H54 (cell line): Measurements from ENCODE around the gene SLC25A41.
"Not testable (repeated sequence)": the region's sequence is repeated elsewhere in the genome, so short reads cannot be mapped to it uniquely, and the experiment has no call there.

Source experiments
- DNase-seq: peaks from one replicate; pipeline ENCODE4 v3.0.0; 2011; ENCODE audit warnings: low spot score, mixed read lengths; ENCODE audit not compliant: insufficient read length
- FAIRE-seq: peaks from 3 replicates; lab custom pipeline; 2011; peaks lifted over from hg19 to GRCh38; lab: Jason Lieb, UNC
- POLR2A ChIP-seq: IDR thresholded peaks from 2 replicates; pipeline ENCODE4 v1.6.1; 2011; ENCODE audit warnings: low read depth, mild to moderate bottlenecking, low read length

Gene SLC25A41

GRCh38 chr19:6452899-6453298 lies 19.3 kb upstream of the SLC25A41 start:
- no peak for TF ChIP-seq POLR2A
- FAIRE-seq = no peak
- no peak for DNase-seq

GRCh38 chr19:6452223-6452614 lies 18.7 kb upstream of the SLC25A41 start:
- DNase-seq = no peak
- no peak for TF ChIP-seq POLR2A
- no peak for FAIRE-seq

GRCh38 chr19:6451583-6452222 lies 18.1 kb upstream of the SLC25A41 start:
- no peak for TF ChIP-seq POLR2A
- DNase-seq = no peak
- no peak for FAIRE-seq

- FAIRE-seq = no peak
- DNase-seq = no peak
- no peak for TF ChIP-seq POLR2A
Measured at GRCh38 chr19:6450166-6450565, 16.6 kb upstream of the SLC25A41 start.

- FAIRE-seq (no peak), DNase-seq (no peak)
- no peak for TF ChIP-seq POLR2A
Measured at GRCh38 chr19:6448045-6448444, 14.5 kb upstream of the SLC25A41 start.

GRCh38 chr19:6446452-6446851 lies 12.9 kb upstream of the SLC25A41 start:
- no peak for TF ChIP-seq POLR2A
- DNase-seq (no peak), FAIRE-seq (no peak)

- no peak for TF ChIP-seq POLR2A
- no peak for FAIRE-seq
- DNase-seq = no peak
Measured at GRCh38 chr19:6443986-6444385, 10.4 kb upstream of the SLC25A41 start.

- no peak for FAIRE-seq
- TF ChIP-seq POLR2A = no peak
Measured at GRCh38 chr19:6442087-6442688, 8.6 kb upstream of the SLC25A41 start.

GRCh38 chr19:6440905-6441304 lies 7.3 kb upstream of the SLC25A41 start:
- no peak for TF ChIP-seq POLR2A
- DNase-seq (no peak), FAIRE-seq (no peak)

More at GRCh38 chr19:6442087-6442688, 8.6 kb upstream of the SLC25A41 start:
- DNase-seq = no peak

GRCh38 chr19:6439743-6440142 lies 6.2 kb upstream of the SLC25A41 start:
- TF ChIP-seq POLR2A = no peak
- no peak for DNase-seq
- FAIRE-seq = no peak

- DNase-seq (no peak), FAIRE-seq (no peak)
- TF ChIP-seq POLR2A = no peak
Measured at GRCh38 chr19:6433165-6433564, 398 bp downstream of the SLC25A41 start.

GRCh38 chr19:6431891-6432290 lies 1.7 kb downstream of the SLC25A41 start:
- no peak for TF ChIP-seq POLR2A
- DNase-seq (no peak), FAIRE-seq (no peak)

GRCh38 chr19:6429419-6430221 lies 3.9 kb downstream of the SLC25A41 start:
- FAIRE-seq = no peak
- no peak for TF ChIP-seq POLR2A
- DNase-seq = no peak

- not testable (repeated sequence) for DNase-seq, FAIRE-seq
Measured at GRCh38 chr19:6428692-6429418, 4.7 kb downstream of the SLC25A41 start.
